Dermis lymphatic vessel endothelial cell (primary cell): ENCODE results near the gene IQCE. TPM values are rescaled to one million over a fixed set of nuclear protein-coding genes. Genes with fewer than 3 reads are reported as not detected.

ENCODE experiments used
- total RNA-seq: library from RNA; depleted of rRNA; stranded (reverse); fragments of >200 nt; gene quantifications from 2 replicates; pipeline ENCODE4 v1.2.1, GENCODE V29; 2014

Gene IQCE, protein sequence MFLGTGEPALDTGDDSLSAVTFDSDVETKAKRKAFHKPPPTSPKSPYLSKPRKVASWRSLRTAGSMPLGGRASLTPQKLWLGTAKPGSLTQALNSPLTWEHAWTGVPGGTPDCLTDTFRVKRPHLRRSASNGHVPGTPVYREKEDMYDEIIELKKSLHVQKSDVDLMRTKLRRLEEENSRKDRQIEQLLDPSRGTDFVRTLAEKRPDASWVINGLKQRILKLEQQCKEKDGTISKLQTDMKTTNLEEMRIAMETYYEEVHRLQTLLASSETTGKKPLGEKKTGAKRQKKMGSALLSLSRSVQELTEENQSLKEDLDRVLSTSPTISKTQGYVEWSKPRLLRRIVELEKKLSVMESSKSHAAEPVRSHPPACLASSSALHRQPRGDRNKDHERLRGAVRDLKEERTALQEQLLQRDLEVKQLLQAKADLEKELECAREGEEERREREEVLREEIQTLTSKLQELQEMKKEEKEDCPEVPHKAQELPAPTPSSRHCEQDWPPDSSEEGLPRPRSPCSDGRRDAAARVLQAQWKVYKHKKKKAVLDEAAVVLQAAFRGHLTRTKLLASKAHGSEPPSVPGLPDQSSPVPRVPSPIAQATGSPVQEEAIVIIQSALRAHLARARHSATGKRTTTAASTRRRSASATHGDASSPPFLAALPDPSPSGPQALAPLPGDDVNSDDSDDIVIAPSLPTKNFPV
- 6.8 and 11.4 TPM in 2 replicates for total RNA-seq

DNA sequence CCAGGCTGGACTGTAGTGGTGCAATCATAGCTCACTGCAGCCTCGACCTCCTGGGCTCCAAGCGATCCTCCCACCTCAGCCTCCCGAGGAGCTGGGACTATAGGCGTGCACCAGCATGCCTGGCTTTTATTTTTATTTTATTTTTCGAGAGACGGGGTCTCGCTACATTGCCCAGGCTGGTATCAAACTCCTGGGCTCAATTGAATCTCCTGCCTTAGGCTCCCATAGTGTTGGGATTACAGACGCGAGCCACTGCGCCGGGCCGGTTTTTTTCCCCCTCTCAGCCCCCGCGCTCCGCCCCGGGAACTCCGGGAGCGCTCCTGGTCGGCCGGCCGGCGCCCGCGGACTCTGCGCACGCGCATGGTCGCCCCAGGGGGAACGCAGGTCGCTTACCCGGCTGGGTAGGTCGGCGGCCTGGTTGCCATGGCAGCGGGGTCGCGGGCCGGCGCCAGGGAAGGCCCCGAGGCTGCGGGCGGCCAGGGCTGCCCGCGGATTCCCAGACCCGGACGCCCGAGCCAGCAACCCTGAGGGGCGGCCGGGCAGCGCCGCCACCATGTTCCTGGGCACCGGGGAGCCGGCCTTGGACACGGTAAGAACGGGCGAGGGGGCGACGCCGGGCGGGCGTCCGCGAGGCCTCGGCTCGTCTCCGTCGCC, at the start of gene IQCE:
IQCE (plus strand) TSS at position 351 of the 654 bp plus-strand sequence; CDS start at position 554, 203 bp downstream.

DNA sequence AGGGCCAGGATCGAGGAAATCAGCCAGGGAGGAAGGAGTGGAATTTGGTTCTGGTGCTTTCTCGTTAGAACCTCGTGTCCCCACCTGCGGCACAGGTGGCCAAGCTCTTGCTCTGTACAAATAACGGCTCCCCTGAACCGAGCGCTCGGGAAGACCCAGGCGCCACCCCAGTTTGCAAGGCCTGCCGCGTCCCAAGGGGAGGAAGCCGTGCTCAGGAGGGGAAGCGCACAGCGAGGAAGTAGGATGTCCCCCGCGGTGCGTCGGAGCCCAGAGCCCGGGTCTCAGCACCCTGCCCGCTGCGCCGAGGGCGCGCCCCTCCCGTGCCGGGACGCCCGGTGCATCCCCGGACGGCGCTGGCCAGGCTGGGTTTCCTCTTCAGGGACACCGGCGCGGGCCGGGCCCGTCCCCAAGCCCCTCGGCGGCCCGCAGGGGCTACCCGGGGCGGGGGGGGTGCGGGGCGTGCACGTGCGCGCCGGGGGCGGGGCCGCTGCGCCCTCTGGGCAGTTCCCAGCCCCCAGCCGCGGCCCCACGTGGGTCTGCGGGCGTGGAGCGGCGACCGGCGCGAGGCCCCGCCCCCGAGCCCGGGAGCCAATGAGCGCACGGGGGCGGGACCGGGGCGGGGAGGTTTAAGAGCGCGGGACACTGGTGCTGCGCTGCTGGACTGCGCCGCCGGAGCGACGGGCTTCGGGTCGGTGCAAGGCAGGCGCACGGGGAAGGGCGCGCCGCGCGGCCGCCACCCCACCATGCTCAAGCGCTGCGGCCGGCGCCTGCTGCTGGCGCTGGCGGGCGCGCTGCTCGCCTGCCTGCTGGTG, 39.5 kb upstream of the IQCE start, which contains the start of gene LFNG:
LFNG (plus strand) TSS at position 656 of the 812 bp plus-strand sequence; CDS start at position 744, 88 bp downstream.

DNA sequence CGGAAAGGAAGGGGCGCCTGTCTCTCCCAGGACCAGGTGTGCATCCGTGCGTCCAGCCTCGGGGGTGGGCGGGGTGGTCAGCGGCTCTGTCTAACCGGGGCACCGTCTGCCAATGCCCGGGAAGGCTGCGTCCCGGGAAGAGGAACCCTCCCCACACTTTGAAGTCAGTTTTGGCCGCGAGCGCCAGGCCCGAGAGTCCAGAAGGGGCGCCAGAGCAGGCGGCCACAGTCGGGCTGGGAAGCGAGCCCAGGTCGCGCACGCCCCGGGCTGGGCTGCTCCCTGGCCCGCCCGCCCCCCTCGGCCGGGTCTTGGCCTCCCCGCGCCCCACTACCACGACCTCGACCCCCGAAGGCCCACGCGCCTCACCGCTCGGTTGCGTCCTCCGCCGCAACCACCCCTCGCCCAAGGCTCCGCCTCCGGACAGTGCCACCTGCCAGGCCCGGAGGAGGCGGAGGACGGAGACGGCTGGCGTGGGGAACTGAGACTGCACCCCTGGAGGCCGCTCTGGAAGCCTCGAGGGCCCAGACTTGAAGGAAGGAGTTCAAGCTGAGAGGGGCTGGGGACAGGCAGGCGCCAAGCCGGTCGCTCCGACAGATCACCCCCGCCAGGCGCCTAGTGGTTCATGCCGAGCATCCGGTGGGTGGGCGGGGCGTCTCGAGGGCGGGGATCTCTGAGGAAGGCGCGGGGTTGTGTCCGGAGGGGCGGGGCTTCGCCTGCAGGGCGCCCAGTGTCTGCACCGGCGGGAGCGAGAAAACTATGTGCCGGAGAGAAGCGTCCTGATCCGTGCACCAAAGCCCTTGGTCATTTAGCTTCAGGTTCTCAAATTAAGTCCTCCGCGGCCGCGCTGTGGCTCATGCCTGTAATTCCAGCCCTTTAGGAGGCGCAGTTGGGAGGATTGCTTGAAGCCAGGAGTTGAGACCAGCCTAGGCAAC, 3.4 kb upstream of the IQCE start, which contains the start of gene BRAT1:
BRAT1 (minus strand) TSS at position 404 of the 932 bp plus-strand sequence. CDS start 1,093 bp downstream, outside the sequence.

DNA sequence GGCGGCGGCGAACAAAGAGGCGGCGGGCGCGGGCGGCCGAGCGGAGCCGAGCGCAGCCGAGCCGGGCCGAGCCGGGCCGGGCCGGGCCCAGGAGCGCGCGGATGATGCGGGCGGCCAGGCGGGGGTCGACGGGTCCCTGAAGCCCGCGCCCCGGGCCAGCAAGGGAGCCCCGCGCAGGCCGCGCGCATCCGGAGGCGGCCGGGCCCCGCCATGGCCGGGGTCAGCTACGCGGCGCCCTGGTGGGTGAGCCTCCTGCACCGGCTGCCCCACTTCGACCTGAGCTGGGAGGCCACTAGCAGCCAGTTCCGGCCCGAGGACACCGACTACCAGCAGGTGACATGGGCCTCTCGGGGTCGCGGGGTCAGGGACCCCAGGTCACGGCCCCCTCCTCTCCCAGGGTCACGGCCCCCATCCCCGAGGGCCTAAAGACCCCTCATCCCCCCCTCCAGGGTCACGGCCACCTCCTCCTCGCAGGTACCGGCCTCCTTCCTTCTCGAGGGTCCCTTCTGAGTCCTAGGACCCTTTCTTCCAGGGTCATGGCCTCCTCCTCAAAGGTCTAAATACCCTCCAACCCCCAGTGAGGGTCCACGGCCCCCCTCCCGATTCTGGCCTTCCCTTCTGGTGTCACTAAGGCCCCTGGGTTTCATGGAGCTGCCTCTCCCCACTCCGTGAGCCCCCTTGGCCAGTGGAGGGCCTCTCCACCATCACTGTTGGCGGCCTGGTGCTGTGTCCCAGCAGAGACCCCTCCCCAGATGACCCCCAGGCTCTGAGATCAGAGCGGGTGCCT, 73.4 kb downstream of the IQCE start, which contains the start of gene TTYH3:
TTYH3 (plus strand) TSS at position 41 of the 787 bp plus-strand sequence; CDS start at position 211, 170 bp downstream.

Other genes starting within 250 kb of the IQCE start
- gene SNX8, start 244.5 kb upstream of the IQCE start, total RNA-seq: 6.1 and 6.3 TPM in 2 replicates
- 143 and 175 TPM in 2 replicates for gene EIF3B, start 204.2 kb upstream of the IQCE start, total RNA-seq
- 7.5 and 7.9 TPM in 2 replicates for gene CHST12, start 155.4 kb upstream of the IQCE start, total RNA-seq
- not detected in 2 replicates for gene GRIFIN, start 82.6 kb upstream of the IQCE start, total RNA-seq
- gene LFNG, start 39.2 kb upstream of the IQCE start, total RNA-seq: 10.5 and 46.1 TPM in 2 replicates
- 15.8 and 19.8 TPM in 2 replicates for gene BRAT1, start 3.5 kb upstream of the IQCE start, total RNA-seq
- 26.9 TPM in 2 replicates for gene TTYH3, start 73.0 kb downstream of the IQCE start, total RNA-seq
- gene AMZ1, start 129.2 kb downstream of the IQCE start, total RNA-seq: under 0.01 TPM in 2 replicates